ENCODE measurements around the gene CCT4.

Gene CCT4

DNA sequence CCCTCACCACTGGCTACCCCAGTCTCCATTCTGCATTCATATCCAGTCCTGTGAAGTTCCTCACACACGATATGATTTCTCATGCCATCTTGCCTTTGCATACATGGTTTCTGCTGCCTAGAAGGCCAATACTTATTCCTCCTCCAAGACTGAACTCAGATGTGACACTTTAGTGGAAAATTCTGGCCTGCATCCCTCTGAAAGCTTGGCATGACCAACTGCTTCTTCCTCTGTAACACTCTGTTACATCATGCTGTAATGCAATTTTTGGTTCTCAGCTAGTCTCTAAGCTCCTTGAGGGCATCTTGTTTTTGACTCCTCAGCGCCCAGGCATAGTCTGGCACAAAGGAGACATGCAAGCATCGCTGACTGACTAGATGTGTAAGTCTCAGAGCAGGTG lies 47.2 kb downstream of the CCT4 start:
- Histone ChIP-seq H3K23ac (ENCODE audit: low read length in 2 of 2) (no peak overlapping the region), H3K36me3 (ENCODE audit: control insufficient read depth in 1 of 2, insufficient read depth in 2 of 2, low read depth in 1 of 2, low read length in 2 of 2) (no peaks in the 10 kb centered on the region), H3K4ac (ENCODE audit: low read depth in 1 of 2, low read length in 2 of 2) (no peak overlapping the region), H2BK5ac (ENCODE audit: low read depth, low read length, poor library complexity, severe bottlenecking) (no peak overlapping the region), H4K8ac (ENCODE audit: low read length) (no peak overlapping the region), H3K14ac (ENCODE audit: low read length in 2 of 2) (no peak overlapping the region), H2BK120ac (ENCODE audit: low read depth, low read length) (no peak overlapping the region), H2BK12ac (ENCODE audit: low read length in 2 of 2) (no peak overlapping the region), H3K4me3 (ENCODE audit: insufficient read depth in 1 of 2, low read depth in 1 of 2, low read length in 2 of 2) (no peak overlapping the region), H3K9me3 (ENCODE audit: control insufficient read depth, low read length) (no peaks in the 10 kb centered on the region), H2AK5ac (ENCODE audit: low read length, severe bottlenecking) (no peak overlapping the region), H3K27me3 (ENCODE audit: control insufficient read depth in 1 of 2, insufficient read depth in 1 of 2, low read length in 2 of 2) (no peaks in the 10 kb centered on the region), H3K4me1 (ENCODE audit: control insufficient read depth, insufficient read depth, low read depth, low read length) (peaks cover 1% of the 10 kb centered on the region), H3K18ac (ENCODE audit: low read depth in 1 of 2, low read length in 2 of 2) (no peak overlapping the region), H2BK15ac (ENCODE audit: low read depth, poor library complexity, severe bottlenecking) (no peak overlapping the region), H3K9ac (ENCODE audit: low read length) (no peak overlapping the region), H4K91ac (ENCODE audit: low read length) (no peak overlapping the region), H2AFZ (ENCODE audit: low read depth, low read length) (no peak overlapping the region), H3K27ac (ENCODE audit: low read length, poor library complexity, severe bottlenecking) (no peak overlapping the region), H3K4me2 (ENCODE audit: low read length, poor library complexity, severe bottlenecking) (no peak overlapping the region), H3K79me1 (replicated peaks; ENCODE audit: low read length, poor library complexity, severe bottlenecking) (no peaks in the 10 kb centered on the region)
- DNase-seq = no peak
- WGBS = 96% methylated on average over 3 of the region's 3 CpGs

DNA sequence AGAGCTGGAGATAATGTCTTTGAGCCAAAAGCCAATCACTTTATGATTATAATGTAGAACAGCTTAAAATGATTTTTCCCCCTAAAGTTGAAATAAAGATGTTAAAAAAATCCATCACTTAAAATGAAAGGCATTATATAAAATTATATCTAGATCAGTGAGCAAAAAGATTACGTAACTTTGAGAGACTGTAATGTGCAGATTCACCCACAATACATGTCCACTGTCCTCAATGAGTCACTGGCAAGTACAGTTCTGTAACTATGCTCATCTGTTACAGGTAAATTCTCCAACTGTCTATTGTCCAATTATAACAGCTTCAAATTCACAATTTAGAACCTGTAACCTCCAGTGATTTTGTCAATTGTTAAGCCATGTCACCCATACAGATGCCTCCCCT lies 53.6 kb downstream of the CCT4 start:
- Histone ChIP-seq H3K9me3 (ENCODE audit: control insufficient read depth, low read length) (no peaks in the 10 kb centered on the region), H2BK15ac (ENCODE audit: low read depth, poor library complexity, severe bottlenecking) (no peak overlapping the region), H3K4me1 (ENCODE audit: control insufficient read depth, insufficient read depth, low read depth, low read length) (peaks cover 5% of the 10 kb centered on the region), H3K27ac (ENCODE audit: low read length, poor library complexity, severe bottlenecking) (no peak overlapping the region), H3K23ac (ENCODE audit: low read length in 2 of 2) (no peak overlapping the region), H3K36me3 (ENCODE audit: control insufficient read depth in 1 of 2, insufficient read depth in 2 of 2, low read depth in 1 of 2, low read length in 2 of 2) (peaks cover 0 to 3% of the 10 kb centered on the region in 2 experiments), H2BK120ac (ENCODE audit: low read depth, low read length) (no peak overlapping the region), H3K18ac (ENCODE audit: low read depth in 1 of 2, low read length in 2 of 2) (no peak overlapping the region), H3K4me2 (ENCODE audit: low read length, poor library complexity, severe bottlenecking) (no peak overlapping the region), H4K8ac (ENCODE audit: low read length) (no peak overlapping the region), H3K27me3 (ENCODE audit: control insufficient read depth in 1 of 2, insufficient read depth in 1 of 2, low read length in 2 of 2) (no peaks in the 10 kb centered on the region), H2AFZ (ENCODE audit: low read depth, low read length) (no peak overlapping the region), H3K9ac (ENCODE audit: low read length) (no peak overlapping the region), H3K4ac (ENCODE audit: low read depth in 1 of 2, low read length in 2 of 2) (no peak overlapping the region), H2BK12ac (ENCODE audit: low read length in 2 of 2) (no peak overlapping the region), H3K14ac (ENCODE audit: low read length in 2 of 2) (no peak overlapping the region), H2AK5ac (ENCODE audit: low read length, severe bottlenecking) (no peak overlapping the region), H4K91ac (ENCODE audit: low read length) (no peak overlapping the region), H2BK5ac (ENCODE audit: low read depth, low read length, poor library complexity, severe bottlenecking) (no peak overlapping the region), H3K4me3 (ENCODE audit: insufficient read depth in 1 of 2, low read depth in 1 of 2, low read length in 2 of 2) (no peak overlapping the region), H3K79me1 (replicated peaks; ENCODE audit: low read length, poor library complexity, severe bottlenecking) (no peaks in the 10 kb centered on the region)
- DNase-seq = no peak
- WGBS = 100% methylated on average over 1 of the region's 1 CpG

DNA sequence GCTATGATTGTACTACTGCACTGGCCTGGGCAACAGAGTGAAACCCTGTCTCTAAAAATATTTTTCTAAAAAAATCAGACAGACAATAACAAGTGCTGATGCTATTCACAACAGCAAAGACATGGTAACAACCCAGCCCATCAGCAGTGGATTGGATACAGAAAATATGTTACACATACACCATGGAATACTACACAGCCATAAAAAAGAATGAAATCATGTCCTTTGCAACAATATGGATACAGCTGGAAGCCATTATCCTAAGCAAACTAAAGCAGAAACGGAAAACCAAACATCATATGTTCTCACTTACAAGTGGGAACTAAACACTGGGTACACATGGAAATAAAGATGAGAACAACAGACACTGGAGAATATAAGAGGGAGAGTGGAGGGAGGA lies 54.5 kb downstream of the CCT4 start:
- DNase-seq = no peak
- Histone ChIP-seq H3K79me1 (replicated peaks; ENCODE audit: low read length, poor library complexity, severe bottlenecking) (no peaks in the 10 kb centered on the region), H2BK5ac (ENCODE audit: low read depth, low read length, poor library complexity, severe bottlenecking) (no peak overlapping the region), H3K4ac (ENCODE audit: low read depth in 1 of 2, low read length in 2 of 2) (no peak overlapping the region), H3K4me1 (ENCODE audit: control insufficient read depth, insufficient read depth, low read depth, low read length) (peaks cover 5% of the 10 kb centered on the region), H2AK5ac (ENCODE audit: low read length, severe bottlenecking) (no peak overlapping the region), H3K36me3 (ENCODE audit: control insufficient read depth in 1 of 2, insufficient read depth in 2 of 2, low read depth in 1 of 2, low read length in 2 of 2) (peaks cover 0 to 3% of the 10 kb centered on the region in 2 experiments), H3K23ac (ENCODE audit: low read length in 2 of 2) (no peak overlapping the region), H3K4me3 (ENCODE audit: insufficient read depth in 1 of 2, low read depth in 1 of 2, low read length in 2 of 2) (no peak overlapping the region), H2BK15ac (ENCODE audit: low read depth, poor library complexity, severe bottlenecking) (no peak overlapping the region), H3K14ac (ENCODE audit: low read length in 2 of 2) (no peak overlapping the region), H3K18ac (ENCODE audit: low read depth in 1 of 2, low read length in 2 of 2) (no peak overlapping the region), H2BK120ac (ENCODE audit: low read depth, low read length) (no peak overlapping the region), H3K9me3 (ENCODE audit: control insufficient read depth, low read length) (no peaks in the 10 kb centered on the region), H2AFZ (ENCODE audit: low read depth, low read length) (no peak overlapping the region), H3K4me2 (ENCODE audit: low read length, poor library complexity, severe bottlenecking) (no peak overlapping the region), H3K27ac (ENCODE audit: low read length, poor library complexity, severe bottlenecking) (no peak overlapping the region), H3K27me3 (ENCODE audit: control insufficient read depth in 1 of 2, insufficient read depth in 1 of 2, low read length in 2 of 2) (no peaks in the 10 kb centered on the region), H4K91ac (ENCODE audit: low read length) (no peak overlapping the region), H4K8ac (ENCODE audit: low read length) (no peak overlapping the region), H2BK12ac (ENCODE audit: low read length in 2 of 2) (no peak overlapping the region), H3K9ac (ENCODE audit: low read length) (no peak overlapping the region)
- WGBS = no CpG with 5 or more reads among the region's 1 CpG

DNA sequence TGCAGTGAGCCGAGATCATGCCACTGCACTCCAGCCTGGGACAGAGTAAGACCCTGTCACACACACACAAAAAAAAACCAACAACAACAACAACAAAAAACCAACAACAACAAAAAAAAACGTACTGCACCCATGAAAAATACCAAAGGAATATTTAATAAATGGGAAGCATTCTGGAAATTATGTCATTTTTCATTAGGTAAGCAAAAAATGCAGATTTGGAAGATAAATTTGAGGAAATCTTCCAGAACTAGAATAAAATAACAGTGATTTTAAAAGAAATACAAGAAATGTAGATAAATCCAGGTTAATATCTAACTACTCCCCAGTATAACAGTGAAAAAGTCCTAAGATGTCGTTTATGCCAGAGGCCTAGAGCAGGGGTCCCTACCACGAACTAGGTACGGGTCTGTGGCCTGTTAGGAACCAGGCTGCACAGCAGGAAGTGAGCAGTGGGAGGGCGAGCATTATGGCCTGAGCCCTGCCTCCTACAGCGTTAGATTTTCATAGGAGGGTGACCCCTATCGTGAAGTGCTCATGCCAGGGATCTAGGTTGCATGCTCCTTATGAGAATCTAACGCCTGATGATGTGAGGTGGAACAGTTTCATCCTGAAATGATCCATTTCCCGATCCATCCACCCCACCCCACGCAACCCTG lies 56.1 kb downstream of the CCT4 start:
- 73% methylated on average over 10 of the region's 11 CpGs for WGBS
- DNase-seq = no peak
- peaks cover 0 to 3% of the 10 kb centered on the region in 2 experiments for H3K36me3 ChIP-seq (ENCODE audit: control insufficient read depth in 1 of 2, insufficient read depth in 2 of 2, low read depth in 1 of 2, low read length in 2 of 2)

More for the DNA sequence above, 56.1 kb downstream of the CCT4 start:
- no peak overlapping the region for H2BK15ac ChIP-seq (ENCODE audit: low read depth, poor library complexity, severe bottlenecking)
- H2BK12ac ChIP-seq (ENCODE audit: low read length in 2 of 2) = no peak overlapping the region
- H4K91ac ChIP-seq (ENCODE audit: low read length) = no peak overlapping the region
- no peaks in the 10 kb centered on the region for H3K27me3 ChIP-seq (ENCODE audit: control insufficient read depth in 1 of 2, insufficient read depth in 1 of 2, low read length in 2 of 2)
- no peak overlapping the region for H3K18ac ChIP-seq (ENCODE audit: low read depth in 1 of 2, low read length in 2 of 2)
- no peak overlapping the region for H2BK5ac ChIP-seq (ENCODE audit: low read depth, low read length, poor library complexity, severe bottlenecking)
- no peaks in the 10 kb centered on the region for H3K79me1 ChIP-seq (replicated peaks; ENCODE audit: low read length, poor library complexity, severe bottlenecking)
- H2BK120ac ChIP-seq (ENCODE audit: low read depth, low read length) = no peak overlapping the region
- no peak overlapping the region for H3K9ac ChIP-seq (ENCODE audit: low read length)
- H3K27ac ChIP-seq (ENCODE audit: low read length, poor library complexity, severe bottlenecking) = no peak overlapping the region
- H4K8ac ChIP-seq (ENCODE audit: low read length) = peak overlapping the region; percentile 24
- no peak overlapping the region for H3K4me3 ChIP-seq (ENCODE audit: insufficient read depth in 1 of 2, low read depth in 1 of 2, low read length in 2 of 2)
- no peak overlapping the region for H2AK5ac ChIP-seq (ENCODE audit: low read length, severe bottlenecking)
- no peak overlapping the region for H2AFZ ChIP-seq (ENCODE audit: low read depth, low read length)
- H3K4me1 ChIP-seq (ENCODE audit: control insufficient read depth, insufficient read depth, low read depth, low read length) = peaks cover 5% of the 10 kb centered on the region
- H3K14ac ChIP-seq (ENCODE audit: low read length in 2 of 2) = no peak overlapping the region
- no peaks in the 10 kb centered on the region for H3K9me3 ChIP-seq (ENCODE audit: control insufficient read depth, low read length)
- no peak overlapping the region for H3K4me2 ChIP-seq (ENCODE audit: low read length, poor library complexity, severe bottlenecking)
- no peak overlapping the region for H3K4ac ChIP-seq (ENCODE audit: low read depth in 1 of 2, low read length in 2 of 2)
- peak overlapping the region in 1 of 2 experiments; percentile 72 for H3K23ac ChIP-seq (ENCODE audit: low read length in 2 of 2)

Measured in mesenchymal stem cell (in vitro differentiated cells and primary cell).